ENCODE results near the gene TAF11L9.
"Not testable (repeated sequence)": the region's sequence is repeated elsewhere in the genome, so short reads cannot be mapped to it uniquely, and the experiment has no call there.

Gene TAF11L9

GRCh38 chr5:17594255-17594654, at the start of gene TAF11L9:
TAF11L9 (minus strand) TSS chr5:17594394.
- not testable (repeated sequence) for DNase-seq

GRCh38 chr5:17634160-17634559, 40.0 kb upstream of the TAF11L9 start, which contains the start of gene TAF11L14:
TAF11L14 (plus strand) TSS chr5:17634460.
- DNase-seq: no peak

- DNase-seq: not testable (repeated sequence)
These were observed 37.6 kb upstream of the TAF11L9 start, which contains the start of gene TAF11L13 for GRCh38 chr5:17631788-17632187. TAF11L13 (plus strand) TSS chr5:17632088.

GRCh38 chr5:17625686-17626085, 31.5 kb upstream of the TAF11L9 start:
- DNase-seq: no peak

- no peak for DNase-seq
These were observed 26.4 kb upstream of the TAF11L9 start for GRCh38 chr5:17620627-17621026.

- DNase-seq: no peak
These were observed 25.2 kb upstream of the TAF11L9 start for GRCh38 chr5:17619354-17619753.

- DNase-seq: no peak
These were observed 20.8 kb upstream of the TAF11L9 start for GRCh38 chr5:17614872-17615605.

GRCh38 chr5:17610092-17610491, 15.9 kb upstream of the TAF11L9 start, which contains the start of gene TAF11L12:
TAF11L12 (plus strand) TSS chr5:17610392.
- not testable (repeated sequence) for DNase-seq

- not testable (repeated sequence) for DNase-seq
These were observed 13.3 kb upstream of the TAF11L9 start for GRCh38 chr5:17607461-17607860.

- DNase-seq: no peak
These were observed 10.8 kb upstream of the TAF11L9 start for GRCh38 chr5:17604951-17605350.

- DNase-seq: not testable (repeated sequence)
These were observed 9.7 kb upstream of the TAF11L9 start, which contains the start of gene TAF11L11 for GRCh38 chr5:17603880-17604279. TAF11L11 (plus strand) TSS chr5:17604183.

- DNase-seq: not testable (repeated sequence)
These were observed 3.5 kb upstream of the TAF11L9 start, which contains the start of gene TAF11L10 for GRCh38 chr5:17597728-17598127. TAF11L10 (minus strand) TSS chr5:17597828.

- not testable (repeated sequence) for DNase-seq
These were observed 3.3 kb downstream of the TAF11L9 start, which contains the start of gene TAF11L8 for GRCh38 chr5:17590860-17591259. TAF11L8 (minus strand) TSS chr5:17590960.

- not testable (repeated sequence) for DNase-seq
These were observed 8.5 kb downstream of the TAF11L9 start, which contains the start of gene TAF11L7 for GRCh38 chr5:17585658-17586057. TAF11L7 (minus strand) TSS chr5:17585758.

Data from SHP77 treated with DMSO at 0.1 percent for 48 hours (cell line).